ENCODE measurements around the gene EGFL7.

The EGFL7 gene

GRCh38 chr9:136653323-136654079 is 9.2 kb upstream of the EGFL7 start:
- no peak for TF ChIP-seq CTCF (IDR thresholded peaks at IDR 0.05; ENCODE audit: control insufficient read depth, insufficient read depth, low read depth, low read length, missing control alignments)
- DNase-seq (ENCODE audit: low read depth), result no peak
- no peak overlapping the region for H3K4me3 ChIP-seq (ENCODE audit: control insufficient read depth, low read depth, low read length)

GRCh38 chr9:136654820-136655535 is 7.7 kb upstream of the EGFL7 start:
- H3K4me3 ChIP-seq (ENCODE audit: control insufficient read depth, low read depth, low read length), result no peak overlapping the region
- no peak for TF ChIP-seq CTCF (IDR thresholded peaks at IDR 0.05; ENCODE audit: control insufficient read depth, insufficient read depth, low read depth, low read length, missing control alignments)
- DNase-seq (ENCODE audit: low read depth), result no peak

DNA sequence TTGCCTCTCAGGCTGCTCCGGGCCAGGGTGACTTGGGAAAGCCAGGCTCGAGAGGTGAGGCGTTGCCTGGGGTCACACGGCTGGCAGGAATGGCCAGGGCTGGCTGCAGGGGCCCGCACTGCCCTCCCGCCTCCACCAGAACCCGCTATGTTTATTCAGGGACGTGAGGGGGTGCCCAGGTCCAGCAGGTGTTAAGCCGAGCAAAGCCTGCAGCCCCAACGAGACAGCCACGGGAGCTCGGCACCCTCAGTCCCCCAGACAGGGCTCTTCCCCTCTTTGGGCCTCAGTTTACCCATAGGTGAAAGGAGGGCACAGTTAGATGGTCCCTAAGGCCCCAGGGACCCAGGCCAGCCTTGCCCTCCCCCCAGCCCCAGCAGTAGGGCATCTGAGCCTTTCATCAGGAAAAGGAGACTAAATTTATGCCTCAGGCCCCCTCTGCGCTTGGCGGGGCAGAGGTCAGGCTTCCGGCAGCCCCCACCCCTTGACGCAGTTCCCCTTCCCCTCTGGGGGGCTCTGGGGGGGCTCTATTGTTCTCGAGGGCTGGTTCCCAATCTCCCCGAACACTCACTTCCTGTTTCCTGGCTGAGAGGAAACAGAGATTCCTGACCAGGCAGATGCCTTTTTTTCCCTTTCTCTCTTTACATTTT is 7.1 kb upstream of the EGFL7 start:
- no peak for DNase-seq (ENCODE audit: low read depth)
- TF ChIP-seq CTCF (IDR thresholded peaks at IDR 0.05; ENCODE audit: control insufficient read depth, insufficient read depth, low read depth, low read length, missing control alignments), result no peak
- H3K4me3 ChIP-seq (ENCODE audit: control insufficient read depth, low read depth, low read length), result no peak overlapping the region

DNA sequence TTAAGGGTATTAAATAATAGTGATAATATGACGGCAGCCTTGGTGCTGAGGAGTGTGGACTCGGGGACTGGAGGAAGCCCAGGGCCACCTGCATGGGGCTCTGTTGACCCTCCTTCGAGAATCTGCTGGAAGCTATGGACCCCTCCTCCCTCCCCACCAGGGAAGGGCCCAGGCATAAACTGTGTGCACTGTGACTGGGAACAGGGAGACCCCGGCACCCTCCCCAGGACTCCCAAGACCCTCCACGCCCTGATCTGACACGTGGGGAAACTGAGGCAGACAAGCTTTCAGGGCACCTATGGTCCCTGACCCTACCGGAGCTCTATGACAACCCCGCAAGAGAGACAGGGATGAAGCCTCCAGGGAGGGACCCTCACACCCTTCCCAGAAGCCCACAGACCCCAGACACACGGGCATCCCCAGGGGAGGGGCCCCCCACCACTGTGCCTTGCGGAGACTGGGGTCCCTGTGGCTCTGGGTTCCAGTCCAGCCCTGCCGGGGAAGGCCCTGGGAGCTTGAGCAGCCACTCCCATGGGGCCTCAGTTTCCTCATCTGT is 6.5 kb upstream of the EGFL7 start:
- no peak for TF ChIP-seq CTCF (IDR thresholded peaks at IDR 0.05; ENCODE audit: control insufficient read depth, insufficient read depth, low read depth, low read length, missing control alignments)
- H3K4me3 ChIP-seq (ENCODE audit: control insufficient read depth, low read depth, low read length), result no peak overlapping the region
- DNase-seq (ENCODE audit: low read depth), result no peak

GRCh38 chr9:136656795-136657611 is 5.7 kb upstream of the EGFL7 start:
- H3K4me3 ChIP-seq (ENCODE audit: control insufficient read depth, low read depth, low read length), result no peak overlapping the region
- no peak for DNase-seq (ENCODE audit: low read depth)
- no peak for TF ChIP-seq CTCF (IDR thresholded peaks at IDR 0.05; ENCODE audit: control insufficient read depth, insufficient read depth, low read depth, low read length, missing control alignments)

Data from AG09309 (cell line).